Cerebellar cortex (tissue), 1 donor: ENCODE results near the gene SIRT1.
"Not testable (repeated sequence)": the region's sequence is repeated elsewhere in the genome, so short reads cannot be mapped to it uniquely, and the experiment has no call there.

ENCODE experiments used
- DNase-seq: peaks from one replicate; pipeline ENCODE4 v3.0.0-alpha.2; 2015; ENCODE audit warnings: low spot score

SIRT1 gene

DNA sequence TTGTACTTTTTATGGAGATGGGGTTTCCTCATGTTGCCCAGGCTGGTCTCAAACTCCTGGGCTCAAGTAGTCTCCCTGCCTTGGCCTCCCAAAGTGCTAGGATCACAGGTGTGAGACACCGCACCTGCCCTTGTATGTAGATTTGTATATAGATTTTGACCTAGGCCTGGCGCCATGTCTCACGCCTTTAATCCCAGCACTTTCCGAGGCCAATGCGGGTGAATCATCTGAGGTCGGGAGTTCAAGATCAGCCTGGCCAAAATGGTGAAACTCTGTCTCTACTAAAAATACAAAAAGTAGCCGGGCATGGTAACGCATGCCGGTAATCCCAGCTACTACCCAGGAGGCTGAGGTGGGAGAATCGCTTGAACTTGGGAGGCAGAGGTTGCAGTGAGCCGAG is 7.0 kb upstream of the SIRT1 start:
- not testable (repeated sequence) for DNase-seq

DNA sequence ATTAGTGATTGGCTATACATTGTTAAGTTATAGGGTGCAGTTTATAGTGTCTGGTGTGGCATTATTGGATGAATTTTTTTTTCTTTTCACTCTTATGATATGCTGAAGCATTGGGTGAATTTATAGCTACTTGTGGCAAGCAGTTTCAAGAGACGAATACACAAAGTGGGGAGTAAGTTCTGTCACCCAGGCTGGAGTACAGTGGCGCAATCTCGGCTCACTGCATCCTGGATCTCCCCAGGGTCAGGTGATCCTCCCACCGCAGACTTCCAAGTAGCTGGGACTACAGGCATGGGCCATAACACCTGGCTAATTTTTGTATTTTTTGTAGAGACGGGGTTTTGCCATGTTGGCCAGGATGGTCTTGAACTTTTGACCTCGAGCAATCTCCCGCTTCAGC is 6.3 kb upstream of the SIRT1 start:
- no peak for DNase-seq

- DNase-seq: no peak
Measured at GRCh38 chr10:67883710-67884312, 645 bp upstream of the SIRT1 start.

- DNase-seq: peak; percentile 67
Measured at GRCh38 chr10:67884842-67885670, 600 bp downstream of the SIRT1 start.

GRCh38 chr10:67893637-67894036 is 9.2 kb downstream of the SIRT1 start:
- no peak for DNase-seq

DNA sequence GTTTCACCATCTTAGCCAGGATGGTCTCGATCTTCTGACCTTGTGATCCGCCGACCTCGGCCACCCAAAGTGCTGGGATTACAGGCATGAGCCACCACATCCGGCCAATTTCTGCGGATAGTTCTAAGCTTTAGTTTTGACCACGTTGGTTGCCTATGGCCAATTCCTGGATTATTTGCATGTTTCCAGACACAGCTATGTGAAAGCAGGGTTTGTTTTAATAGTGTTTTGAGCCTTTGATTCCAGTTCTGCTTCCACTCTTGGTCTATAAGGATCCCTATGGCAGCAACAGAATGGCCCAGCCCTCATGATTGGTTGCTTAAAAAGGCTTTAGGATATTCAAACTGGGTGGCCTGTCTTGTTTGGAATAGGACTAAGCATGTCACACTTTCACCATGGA is 19.1 kb downstream of the SIRT1 start:
- DNase-seq: no peak

DNA sequence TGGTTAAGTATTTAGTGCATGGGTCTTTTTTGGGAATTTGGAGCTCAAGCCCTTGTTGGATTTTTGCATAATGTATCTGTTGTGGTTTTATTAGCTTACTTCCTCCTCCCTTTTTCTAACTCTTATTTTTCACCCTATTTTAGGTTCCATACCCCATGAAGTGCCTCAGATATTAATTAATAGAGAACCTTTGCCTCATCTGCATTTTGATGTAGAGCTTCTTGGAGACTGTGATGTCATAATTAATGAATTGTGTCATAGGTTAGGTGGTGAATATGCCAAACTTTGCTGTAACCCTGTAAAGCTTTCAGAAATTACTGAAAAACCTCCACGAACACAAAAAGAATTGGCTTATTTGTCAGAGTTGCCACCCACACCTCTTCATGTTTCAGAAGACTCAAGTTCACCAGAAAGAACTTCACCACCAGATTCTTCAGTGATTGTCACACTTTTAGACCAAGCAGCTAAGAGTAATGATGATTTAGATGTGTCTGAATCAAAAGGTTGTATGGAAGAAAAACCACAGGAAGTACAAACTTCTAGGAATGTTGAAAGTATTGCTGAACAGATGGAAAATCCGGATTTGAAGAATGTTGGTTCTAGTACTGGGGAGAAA is 28.0 kb downstream of the SIRT1 start:
- no peak for DNase-seq

DNA sequence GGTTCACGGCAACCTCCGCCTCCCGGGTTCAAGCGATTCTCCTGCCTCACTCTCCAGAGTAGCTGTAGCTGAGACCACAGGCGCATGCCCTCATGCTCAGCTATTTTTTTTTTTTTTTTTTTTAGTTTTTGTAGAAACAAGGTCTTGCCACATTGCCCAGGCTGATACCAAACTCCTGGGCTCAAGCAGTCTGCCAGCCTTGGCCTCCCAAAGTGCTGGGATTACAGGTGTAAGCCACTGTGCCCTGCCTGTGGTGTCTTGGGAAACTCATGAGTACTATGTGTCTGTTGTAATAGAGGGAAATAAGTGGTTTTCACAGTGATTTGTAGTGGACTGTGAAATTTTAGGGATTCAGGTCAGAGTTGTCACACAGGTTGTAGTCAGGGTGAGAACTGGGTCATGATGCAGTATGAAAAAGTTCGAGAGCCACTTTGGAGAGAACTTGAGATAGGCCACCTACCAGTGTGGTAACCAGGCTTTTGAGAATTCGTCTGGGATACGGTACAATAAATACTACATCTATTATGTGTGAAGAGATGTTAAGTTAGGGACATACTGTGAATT is 30.4 kb downstream of the SIRT1 start:
- DNase-seq: no peak

DNA sequence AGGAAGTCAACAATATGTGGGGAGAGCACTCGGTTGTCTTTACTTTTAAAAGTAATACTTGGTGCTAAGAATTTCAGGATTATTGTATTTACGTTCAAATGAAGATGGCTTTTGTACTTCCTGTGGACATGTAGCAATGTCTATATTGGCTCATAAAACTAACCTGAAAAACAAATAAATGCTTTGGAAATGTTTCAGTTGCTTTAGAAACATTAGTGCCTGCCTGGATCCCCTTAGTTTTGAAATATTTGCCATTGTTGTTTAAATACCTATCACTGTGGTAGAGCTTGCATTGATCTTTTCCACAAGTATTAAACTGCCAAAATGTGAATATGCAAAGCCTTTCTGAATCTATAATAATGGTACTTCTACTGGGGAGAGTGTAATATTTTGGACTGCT is 32.7 kb downstream of the SIRT1 start:
- DNase-seq: no peak

- no peak for DNase-seq
Measured at GRCh38 chr10:67917679-67918078, 33.2 kb downstream of the SIRT1 start.

DNA sequence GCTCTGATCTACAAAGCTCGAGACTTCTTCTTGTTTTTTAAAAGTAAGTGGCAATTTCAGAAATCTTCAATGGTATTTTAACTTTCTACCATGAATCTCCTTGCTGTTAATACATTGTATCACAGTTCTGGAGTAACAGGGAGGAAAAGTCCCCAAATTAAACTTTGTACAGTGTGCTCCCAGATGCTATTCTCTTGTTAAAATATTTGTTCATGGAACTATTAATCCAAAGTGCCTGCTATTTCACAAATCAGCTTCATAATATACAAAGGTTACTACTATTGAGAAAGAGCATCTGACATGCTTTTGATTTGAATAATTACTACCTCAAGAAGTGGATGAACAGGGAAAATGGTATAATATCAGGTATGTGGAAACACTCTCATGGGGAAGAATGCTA is 36.6 kb downstream of the SIRT1 start:
- no peak for DNase-seq

DNA sequence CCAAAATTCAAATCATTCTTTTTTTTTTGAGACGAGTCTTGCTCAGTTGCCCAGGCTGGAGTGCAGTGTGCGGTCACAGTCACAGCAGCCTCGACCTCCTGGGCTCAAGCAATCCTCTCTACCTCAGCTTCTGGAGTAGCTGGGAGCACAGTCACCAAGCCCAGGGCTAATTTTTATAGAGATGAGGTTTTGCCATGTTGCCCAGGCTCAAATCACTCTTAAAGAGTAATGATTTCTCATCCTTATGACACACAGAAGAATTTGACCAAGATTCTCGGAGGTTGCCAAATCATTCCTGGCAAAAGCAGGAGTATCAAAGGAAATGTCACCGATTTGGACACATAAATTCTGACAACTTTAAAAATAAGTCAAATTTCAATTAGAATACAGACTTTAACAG is 39.1 kb downstream of the SIRT1 start:
- no peak for DNase-seq

- no peak for DNase-seq
Measured at GRCh38 chr10:67924136-67924535, 39.7 kb downstream of the SIRT1 start.

- DNase-seq: no peak
Measured at GRCh38 chr10:67925449-67926005, 41.1 kb downstream of the SIRT1 start.

GRCh38 chr10:67926951-67927350 is 42.5 kb downstream of the SIRT1 start:
- no peak for DNase-seq

DNA sequence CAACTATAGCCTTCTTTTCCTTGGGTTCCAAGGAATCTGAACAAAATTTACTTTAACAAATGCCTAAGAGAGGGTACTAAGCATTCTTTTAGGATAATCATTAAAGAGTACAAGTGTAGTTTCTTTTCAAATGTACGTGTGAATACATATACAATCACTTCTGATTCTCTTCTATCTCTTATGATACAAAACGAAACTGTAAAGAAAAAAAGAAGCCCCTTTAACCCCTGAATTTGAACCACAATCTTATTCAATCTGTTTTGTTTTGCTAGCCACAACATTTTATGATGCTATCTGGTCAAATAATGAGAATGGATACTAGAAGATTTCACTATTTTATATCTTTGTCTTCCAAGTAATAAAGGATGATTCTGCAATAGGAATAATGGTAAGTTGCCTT is 48.7 kb downstream of the SIRT1 start:
- no peak for DNase-seq

DNA sequence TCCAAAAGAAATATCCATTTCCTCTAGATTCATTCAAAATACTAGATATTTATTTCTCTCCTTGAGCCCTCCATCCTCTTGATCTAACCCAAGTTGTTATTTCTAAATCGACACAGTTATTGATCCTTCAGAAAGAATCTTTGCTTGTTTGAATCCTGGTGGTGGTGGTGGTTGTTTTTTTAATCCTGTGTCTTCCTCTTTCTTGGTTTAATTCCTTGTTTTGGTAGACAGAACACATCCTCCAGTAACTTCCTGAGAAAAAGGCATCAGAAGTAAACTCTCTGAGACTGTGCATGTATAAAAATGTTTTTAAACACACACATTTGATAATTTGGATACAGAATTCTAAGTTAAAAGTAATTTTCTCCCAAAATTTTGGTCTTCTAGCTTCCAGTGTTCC is 49.9 kb downstream of the SIRT1 start:
- no peak for DNase-seq

GRCh38 chr10:67935223-67935622 is 50.8 kb downstream of the SIRT1 start:
- DNase-seq: no peak

GRCh38 chr10:67936416-67936815 is 52.0 kb downstream of the SIRT1 start:
- DNase-seq: no peak

- no peak for DNase-seq
Measured at GRCh38 chr10:67943917-67944316, 59.5 kb downstream of the SIRT1 start.

DNA sequence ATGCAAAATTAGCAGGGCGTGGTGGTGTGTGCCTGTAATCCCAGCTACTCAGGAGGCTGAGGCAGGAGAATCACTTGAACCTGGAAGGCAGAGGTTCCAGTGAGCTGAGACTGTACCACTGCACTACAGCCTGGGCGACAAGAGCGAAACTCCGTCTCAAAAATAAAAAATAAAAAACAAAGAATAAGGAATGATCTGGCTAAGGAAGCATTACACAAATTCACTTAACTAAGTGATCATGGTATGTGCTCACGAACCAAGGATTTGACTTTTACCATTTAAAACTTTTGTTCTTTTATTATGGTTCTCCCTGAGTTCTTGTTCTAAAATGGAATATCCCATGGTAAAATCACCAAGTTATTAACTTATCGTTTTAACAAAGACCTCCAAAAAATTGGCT is 71.2 kb downstream of the SIRT1 start:
- DNase-seq: no peak

DNA sequence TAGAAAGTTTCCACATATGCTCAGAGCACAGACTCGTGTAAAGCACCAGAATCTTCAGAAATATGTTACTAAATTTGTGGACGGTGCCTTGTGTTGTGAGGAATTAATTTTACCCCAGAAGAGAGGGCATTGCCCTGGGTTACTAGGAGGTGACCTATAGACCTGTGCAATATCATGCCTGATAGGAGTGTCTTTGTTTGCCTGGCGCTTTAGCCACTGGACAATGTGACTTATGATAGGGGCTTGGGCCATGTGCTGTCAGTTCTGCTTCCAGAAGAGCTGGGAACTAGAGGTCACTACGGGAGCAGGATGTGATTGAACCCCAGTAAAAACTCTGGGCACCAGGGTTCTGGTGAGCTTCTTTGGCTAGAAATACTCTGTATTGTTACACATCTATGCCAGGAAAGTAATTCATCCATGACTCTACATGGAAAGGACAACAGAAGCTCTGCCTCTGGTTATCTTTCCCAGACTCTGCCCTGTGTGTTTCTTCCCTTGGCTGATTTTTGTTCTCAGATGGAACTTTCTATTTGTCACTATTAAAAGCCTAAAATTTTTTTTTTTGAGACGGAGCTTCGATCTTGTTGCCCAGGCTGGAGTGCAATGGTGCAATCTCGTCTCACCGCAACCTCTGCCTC is 75.5 kb downstream of the SIRT1 start:
- no peak for DNase-seq
